Posterior cingulate gyrus (tissue), 11 donors: ENCODE results near the gene AREL1.

Experiments
- DNase-seq, 10 donors: peaks; one replicate each; pipeline versions ENCODE4 v3.0.0 to v3.0.0-alpha.2; 2020 to 2021; ENCODE audit warnings: mixed read lengths in 3 of 10
- intact Hi-C: fragments of 100-400 bp; cut with DNase I; formaldehyde crosslinking; loops from one replicate; pipeline ENCODE4 v1.15.1; 2023

AREL1 gene

GRCh38 chr14:74615735-74616134 is 97.1 kb downstream of the AREL1 start:
- peak in 1 of 10 donors; percentile 69 for DNase-seq
- intact Hi-C loops: no loop called here

- intact Hi-C loops: loop anchor here (5.0 kb wide), 1 partner anchor 113 kb away; no protein-coding TSS in a partner anchor
- DNase-seq: peak in 1 of 10 donors; percentile 48
Observed at GRCh38 chr14:74614508-74615495, 98.1 kb downstream of the AREL1 start.

- DNase-seq: peak in 1 of 10 donors; percentile 62
- intact Hi-C loops: loop anchor here (5.0 kb wide), 1 partner anchor 111 kb away; no protein-coding TSS in a partner anchor
Observed at GRCh38 chr14:74613211-74613914, 99.5 kb downstream of the AREL1 start.

GRCh38 chr14:74612350-74613021 is 100.4 kb downstream of the AREL1 start:
- DNase-seq: peak in 8 of 10 donors; percentile 34 to 93 (median 48)
- intact Hi-C loops: loop anchor here (5.0 kb wide), 1 partner anchor 110 kb away; no protein-coding TSS in a partner anchor

GRCh38 chr14:74611650-74612349 is 101.1 kb downstream of the AREL1 start, which contains the start of gene LTBP2:
Gene LTBP2 (minus strand): TSS chr14:74612237. CDS start chr14:74611944, 293 bp downstream.
- intact Hi-C loops: loop anchor here (5.0 kb wide), 1 partner anchor 109 kb away; no protein-coding TSS in a partner anchor
- peak in 1 of 10 donors; percentile 72 for DNase-seq
